ENCODE results near the gene DENND1A.

The DENND1A gene

DNA sequence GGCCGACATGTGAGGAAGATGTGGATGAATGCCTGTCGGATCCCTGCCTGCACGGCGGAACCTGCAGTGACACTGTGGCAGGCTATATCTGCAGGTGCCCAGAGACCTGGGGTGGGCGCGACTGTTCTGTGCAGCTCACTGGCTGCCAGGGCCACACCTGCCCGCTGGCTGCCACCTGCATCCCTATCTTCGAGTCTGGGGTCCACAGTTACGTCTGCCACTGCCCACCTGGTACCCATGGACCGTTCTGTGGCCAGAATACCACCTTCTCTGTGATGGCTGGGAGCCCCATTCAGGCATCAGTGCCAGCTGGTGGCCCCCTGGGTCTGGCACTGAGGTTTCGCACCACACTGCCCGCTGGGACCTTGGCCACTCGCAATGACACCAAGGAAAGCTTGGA is 559.8 kb downstream of the DENND1A start:
- H3K9me3 ChIP-seq (ENCODE audit: insufficient read depth, low read depth, low read length), result no peaks in the 10 kb centered on the region
- H3K27ac ChIP-seq (ENCODE audit: low read depth, low read length), result no peak overlapping the region
- H3K9ac ChIP-seq (ENCODE audit: low read depth, low read length), result no peak overlapping the region
- 96% methylated on average over 13 of the region's 13 CpGs for WGBS
- peaks cover 2% of the 10 kb centered on the region; the same call in 1 of the 2 replicates for H3K36me3 ChIP-seq (ENCODE audit: insufficient read depth, low read length)
- no peak overlapping the region for H3K4me3 ChIP-seq (ENCODE audit: low read length)
- peaks cover 14% of the 10 kb centered on the region for H3K4me1 ChIP-seq (ENCODE audit: insufficient read depth, low read length)
- peaks cover 32% of the 10 kb centered on the region for H3K27me3 ChIP-seq (ENCODE audit: insufficient read depth, low read length)

- Histone ChIP-seq H3K36me3 (ENCODE audit: insufficient read depth, low read length) (peaks cover 2% of the 10 kb centered on the region; the same call in 1 of the 2 replicates), H3K9me3 (ENCODE audit: insufficient read depth, low read depth, low read length) (no peaks in the 10 kb centered on the region), H3K27me3 (ENCODE audit: insufficient read depth, low read length) (peaks cover 28% of the 10 kb centered on the region), H3K4me3 (ENCODE audit: low read length) (no peak overlapping the region), H3K9ac (ENCODE audit: low read depth, low read length) (no peak overlapping the region), H3K4me1 (ENCODE audit: insufficient read depth, low read length) (peaks cover 11% of the 10 kb centered on the region), H3K27ac (ENCODE audit: low read depth, low read length) (no peak overlapping the region)
- WGBS, result 84% methylated on average over 3 of the region's 3 CpGs
Measured at GRCh38 chr9:123369296-123369695, 560.6 kb downstream of the DENND1A start.

DNA sequence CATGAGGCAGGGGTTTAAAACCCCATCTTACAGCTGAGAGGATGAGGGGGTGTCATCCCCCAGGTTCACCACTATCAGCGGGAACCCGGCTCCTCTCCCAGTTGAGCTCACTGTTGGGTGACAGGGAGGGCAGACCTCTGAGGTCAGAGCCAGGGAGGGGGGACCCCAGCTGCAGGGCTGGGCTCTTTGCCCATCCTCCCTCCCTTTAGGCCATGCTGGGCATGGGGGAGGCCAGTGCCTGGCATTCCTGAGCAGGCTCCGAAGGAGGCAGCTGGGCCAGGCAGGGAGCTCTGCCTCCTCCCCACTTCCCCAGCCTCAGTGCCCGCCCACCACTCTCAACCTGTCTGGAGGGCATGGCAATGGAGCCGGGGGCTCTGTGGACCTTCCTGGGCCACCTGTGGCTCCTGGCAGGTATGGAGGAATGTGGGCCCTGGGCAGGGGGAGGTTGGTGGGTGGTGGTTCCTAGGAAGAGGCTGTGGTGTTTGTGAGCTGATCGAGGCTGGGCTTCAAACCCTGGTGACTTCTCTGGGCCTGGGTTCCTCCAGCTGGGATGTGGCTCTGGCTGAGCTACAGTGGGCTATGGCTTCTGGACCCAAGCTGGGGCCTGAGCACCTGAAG is 561.3 kb downstream of the DENND1A start:
- Histone ChIP-seq H3K4me3 (ENCODE audit: low read length) (no peak overlapping the region), H3K9me3 (ENCODE audit: insufficient read depth, low read depth, low read length) (no peaks in the 10 kb centered on the region), H3K27ac (ENCODE audit: low read depth, low read length) (no peak overlapping the region), H3K4me1 (ENCODE audit: insufficient read depth, low read length) (0 out of 2 replicates have a peak, but pooled peaks cover 4% of the 10 kb centered on the region), H3K36me3 (ENCODE audit: insufficient read depth, low read length) (peaks cover 2% of the 10 kb centered on the region; the same call in 1 of the 2 replicates), H3K9ac (ENCODE audit: low read depth, low read length) (no peak overlapping the region), H3K27me3 (ENCODE audit: insufficient read depth, low read length) (peaks cover 21% of the 10 kb centered on the region)
- 80% methylated on average over 6 of the region's 6 CpGs for WGBS

DNA sequence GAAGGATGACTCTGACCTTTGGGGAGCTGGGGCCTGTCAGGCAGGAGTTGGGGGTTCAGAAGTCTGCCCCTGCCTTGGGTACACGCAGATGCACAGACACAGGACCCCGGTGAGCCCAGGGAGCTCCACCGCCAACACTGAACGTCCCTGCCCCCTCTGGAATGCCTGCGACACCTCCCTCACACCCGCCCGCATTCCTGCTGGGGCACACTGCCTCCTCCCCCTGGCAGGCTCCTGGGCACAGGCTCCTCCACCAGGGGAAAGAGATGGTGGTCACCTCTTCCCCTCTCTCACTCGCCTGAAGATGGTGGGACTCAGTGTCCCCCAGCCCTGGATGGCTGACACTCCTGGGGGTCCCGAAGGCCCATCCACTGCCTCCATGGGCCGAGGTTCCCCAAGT is 561.9 kb downstream of the DENND1A start:
- Histone ChIP-seq H3K27ac (ENCODE audit: low read depth, low read length) (no peak overlapping the region), H3K9me3 (ENCODE audit: insufficient read depth, low read depth, low read length) (no peaks in the 10 kb centered on the region), H3K4me3 (ENCODE audit: low read length) (no peak overlapping the region), H3K36me3 (ENCODE audit: insufficient read depth, low read length) (peaks cover 2% of the 10 kb centered on the region; the same call in 1 of the 2 replicates), H3K4me1 (ENCODE audit: insufficient read depth, low read length) (0 out of 2 replicates have a peak, but pooled peaks cover 4% of the 10 kb centered on the region), H3K9ac (ENCODE audit: low read depth, low read length) (no peak overlapping the region), H3K27me3 (ENCODE audit: insufficient read depth, low read length) (peaks cover 15% of the 10 kb centered on the region)
- 82% methylated on average over 10 of the region's 10 CpGs for WGBS

DNA sequence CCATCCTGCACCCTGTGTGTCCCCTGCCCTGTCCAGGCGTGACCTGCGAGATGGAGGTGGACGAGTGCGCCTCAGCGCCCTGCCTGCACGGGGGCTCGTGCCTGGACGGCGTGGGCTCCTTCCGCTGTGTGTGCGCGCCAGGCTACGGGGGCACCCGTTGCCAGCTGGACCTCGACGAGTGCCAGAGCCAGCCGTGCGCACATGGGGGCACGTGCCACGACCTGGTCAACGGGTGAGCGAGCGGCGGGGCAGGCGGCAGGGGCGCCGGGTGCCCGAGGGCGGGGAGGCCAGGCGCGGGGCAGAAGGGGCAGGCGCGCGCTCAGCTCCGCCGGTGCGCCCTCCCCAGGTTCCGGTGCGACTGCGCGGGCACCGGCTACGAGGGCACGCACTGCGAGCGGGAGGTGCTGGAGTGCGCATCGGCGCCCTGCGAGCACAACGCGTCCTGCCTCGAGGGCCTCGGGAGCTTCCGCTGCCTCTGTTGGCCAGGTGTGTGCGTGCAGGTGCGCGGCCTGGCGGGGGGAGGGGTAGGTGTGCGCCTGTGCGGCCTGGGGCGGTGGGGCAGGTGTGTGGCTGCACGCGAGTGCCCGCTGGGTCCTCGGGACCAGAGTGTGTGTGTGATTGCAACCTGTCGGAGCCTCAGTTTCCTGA is 563.9 kb downstream of the DENND1A start:
- WGBS, result 94% methylated on average over 67 of the region's 67 CpGs
- no peak overlapping the region for H3K4me3 ChIP-seq (ENCODE audit: low read length)
- peaks cover 3% of the 10 kb centered on the region for H3K4me1 ChIP-seq (ENCODE audit: insufficient read depth, low read length)
- no peak overlapping the region for H3K9ac ChIP-seq (ENCODE audit: low read depth, low read length)
- peaks cover 2% of the 10 kb centered on the region; the same call in 1 of the 2 replicates for H3K36me3 ChIP-seq (ENCODE audit: insufficient read depth, low read length)
- H3K27ac ChIP-seq (ENCODE audit: low read depth, low read length), result no peak overlapping the region
- H3K27me3 ChIP-seq (ENCODE audit: insufficient read depth, low read length), result no peaks in the 10 kb centered on the region
- no peaks in the 10 kb centered on the region for H3K9me3 ChIP-seq (ENCODE audit: insufficient read depth, low read depth, low read length)

- Histone ChIP-seq H3K4me3 (ENCODE audit: low read length) (no peak overlapping the region), H3K27ac (ENCODE audit: low read depth, low read length) (no peak overlapping the region), H3K4me1 (ENCODE audit: insufficient read depth, low read length) (peaks cover 8% of the 10 kb centered on the region), H3K27me3 (ENCODE audit: insufficient read depth, low read length) (no peaks in the 10 kb centered on the region), H3K36me3 (ENCODE audit: insufficient read depth, low read length) (no peaks in the 10 kb centered on the region; the same call in 1 of the 2 replicates), H3K9ac (ENCODE audit: low read depth, low read length) (no peak overlapping the region), H3K9me3 (ENCODE audit: insufficient read depth, low read depth, low read length) (no peaks in the 10 kb centered on the region)
- 82% methylated on average over 12 of the region's 12 CpGs for WGBS
Measured at GRCh38 chr9:123365287-123365880, 564.5 kb downstream of the DENND1A start.

DNA sequence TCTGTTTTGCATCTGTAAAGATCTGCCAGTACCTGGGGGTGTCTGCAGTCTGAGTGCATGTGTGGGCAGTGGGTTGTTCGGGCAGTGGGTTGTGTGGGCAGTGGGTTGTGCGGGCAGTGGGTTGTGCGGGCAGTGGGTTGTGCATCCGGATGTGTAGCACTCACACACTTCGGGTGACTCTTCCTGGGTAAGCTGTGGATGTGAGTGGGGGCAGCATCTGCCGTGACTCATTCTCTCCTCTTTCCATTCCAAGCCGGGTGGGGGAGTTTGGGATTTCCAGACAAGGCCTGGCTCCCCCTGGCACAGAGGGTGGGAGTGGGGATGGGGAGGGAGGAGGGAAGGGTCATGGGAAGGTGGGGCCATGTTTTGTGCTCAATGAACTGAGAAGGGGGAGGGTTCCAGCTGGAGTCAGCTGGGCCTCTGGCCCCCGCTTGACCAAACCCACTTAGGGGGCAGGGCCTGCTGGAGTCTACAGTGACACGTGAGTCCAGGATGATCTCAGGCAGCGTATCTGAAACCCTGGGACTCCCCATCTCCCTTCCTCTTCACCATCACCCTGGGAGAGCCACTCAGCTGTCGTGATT is 565.6 kb downstream of the DENND1A start:
- Histone ChIP-seq H3K27me3 (ENCODE audit: insufficient read depth, low read length) (no peaks in the 10 kb centered on the region), H3K9ac (ENCODE audit: low read depth, low read length) (no peak overlapping the region), H3K4me1 (ENCODE audit: insufficient read depth, low read length) (peaks cover 17% of the 10 kb centered on the region), H3K27ac (ENCODE audit: low read depth, low read length) (no peak overlapping the region), H3K36me3 (ENCODE audit: insufficient read depth, low read length) (no peaks in the 10 kb centered on the region), H3K9me3 (ENCODE audit: insufficient read depth, low read depth, low read length) (no peaks in the 10 kb centered on the region), H3K4me3 (ENCODE audit: low read length) (no peak overlapping the region)
- 75% methylated on average over 8 of the region's 11 CpGs for WGBS

- WGBS, result 94% methylated on average over 23 of the region's 23 CpGs
- H3K4me1 ChIP-seq (ENCODE audit: insufficient read depth, low read length), result peaks cover 31% of the 10 kb centered on the region
- H3K36me3 ChIP-seq (ENCODE audit: insufficient read depth, low read length), result no peaks in the 10 kb centered on the region
- no peak overlapping the region for H3K27ac ChIP-seq (ENCODE audit: low read depth, low read length)
- no peaks in the 10 kb centered on the region for H3K9me3 ChIP-seq (ENCODE audit: insufficient read depth, low read depth, low read length)
- no peak overlapping the region for H3K9ac ChIP-seq (ENCODE audit: low read depth, low read length)
- no peaks in the 10 kb centered on the region for H3K27me3 ChIP-seq (ENCODE audit: insufficient read depth, low read length)
- no peak overlapping the region for H3K4me3 ChIP-seq (ENCODE audit: low read length)
Measured at GRCh38 chr9:123362856-123363255, 567.1 kb downstream of the DENND1A start.

DNA sequence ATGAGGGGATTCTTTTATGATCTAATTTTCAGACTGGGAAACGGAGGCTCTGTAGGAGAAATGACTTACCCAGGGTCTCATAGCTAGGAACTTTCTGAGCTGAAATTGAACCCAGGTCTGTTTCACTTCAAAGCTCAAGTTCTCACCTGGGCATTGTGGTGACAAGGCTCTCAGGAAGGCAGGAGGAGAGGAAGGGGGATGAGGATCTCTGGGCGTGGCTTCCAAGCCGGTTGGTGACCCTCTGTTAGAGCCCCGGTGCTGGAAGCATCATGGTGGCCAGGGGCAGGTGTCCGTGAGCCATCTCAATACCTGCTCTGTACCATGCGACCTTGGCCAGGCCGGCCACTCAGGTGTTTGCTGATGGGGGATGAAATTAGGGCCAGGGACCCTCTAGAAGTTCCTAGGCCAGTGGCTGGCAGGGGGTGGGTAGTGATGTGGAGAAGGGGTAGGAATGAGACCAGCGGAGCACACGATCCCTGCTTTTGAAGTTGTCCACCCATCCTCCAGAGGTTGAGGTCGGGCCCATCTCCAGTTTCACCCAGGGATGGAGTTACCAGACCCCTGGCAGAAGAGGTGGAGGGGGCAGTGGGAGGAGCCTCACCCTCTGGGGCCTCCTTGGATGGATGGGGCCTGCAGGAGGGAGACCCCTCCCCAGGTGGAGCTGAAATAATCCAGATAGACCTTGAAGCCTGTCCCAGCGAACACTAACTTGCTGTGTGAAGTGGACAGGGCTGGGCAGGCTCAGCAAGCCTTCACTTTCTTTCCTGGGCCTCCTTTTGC is 568.0 kb downstream of the DENND1A start:
- Histone ChIP-seq H3K36me3 (ENCODE audit: insufficient read depth, low read length) (no peaks in the 10 kb centered on the region), H3K9me3 (ENCODE audit: insufficient read depth, low read depth, low read length) (no peaks in the 10 kb centered on the region), H3K4me1 (ENCODE audit: insufficient read depth, low read length) (peaks cover 39% of the 10 kb centered on the region), H3K27ac (ENCODE audit: low read depth, low read length) (no peak overlapping the region), H3K9ac (ENCODE audit: low read depth, low read length) (no peak overlapping the region), H3K27me3 (ENCODE audit: insufficient read depth, low read length) (no peaks in the 10 kb centered on the region), H3K4me3 (ENCODE audit: low read length) (no peak overlapping the region)
- WGBS, result 70% methylated on average over 11 of the region's 11 CpGs

- H3K9me3 ChIP-seq (ENCODE audit: insufficient read depth, low read depth, low read length), result no peaks in the 10 kb centered on the region
- WGBS, result 67% methylated on average over 9 of the region's 10 CpGs
- H3K27ac ChIP-seq (ENCODE audit: low read depth, low read length), result no peak overlapping the region
- H3K9ac ChIP-seq (ENCODE audit: low read depth, low read length), result no peak overlapping the region
- H3K4me3 ChIP-seq (ENCODE audit: low read length), result no peak overlapping the region
- no peaks in the 10 kb centered on the region for H3K27me3 ChIP-seq (ENCODE audit: insufficient read depth, low read length)
- peaks cover 43% of the 10 kb centered on the region for H3K4me1 ChIP-seq (ENCODE audit: insufficient read depth, low read length)
- H3K36me3 ChIP-seq (ENCODE audit: insufficient read depth, low read length), result no peaks in the 10 kb centered on the region
Measured at GRCh38 chr9:123361086-123361730, 568.7 kb downstream of the DENND1A start.
